GM06990 (cell line): Measurements from ENCODE around the gene VCAN.

Experiments used
- DNase-seq: peaks from one replicate; pipeline ENCODE4 v3.0.0-alpha.2; 2011; ENCODE audit not compliant: insufficient read length; ENCODE audit errors: extremely low read depth
- H3K27me3 ChIP-seq: replicated peaks from 2 replicates; pipeline ENCODE4 v1.6.0; 2011; ENCODE audit warnings: low read length; ENCODE audit not compliant: control insufficient read depth, insufficient read depth
- H3K36me3 ChIP-seq: 2 replicates; pipeline ENCODE4 v1.5.1; 2011; ENCODE audit warnings: low read length; ENCODE audit not compliant: control insufficient read depth, insufficient read depth
- H3K4me3 ChIP-seq: replicated peaks from 2 replicates; pipeline ENCODE4 v1.5.1; 2011; ENCODE audit warnings: low read depth, mild to moderate bottlenecking, control low read depth, low read length
- CTCF ChIP-seq: IDR thresholded peaks from 2 replicates; pipeline ENCODE4 v1.5.1; 2011; ENCODE audit warnings: low read length, control low read depth, mild to moderate bottlenecking, inconsistent platforms; ENCODE audit not compliant: insufficient read depth, poor library complexity, severe bottlenecking

The VCAN gene

DNA sequence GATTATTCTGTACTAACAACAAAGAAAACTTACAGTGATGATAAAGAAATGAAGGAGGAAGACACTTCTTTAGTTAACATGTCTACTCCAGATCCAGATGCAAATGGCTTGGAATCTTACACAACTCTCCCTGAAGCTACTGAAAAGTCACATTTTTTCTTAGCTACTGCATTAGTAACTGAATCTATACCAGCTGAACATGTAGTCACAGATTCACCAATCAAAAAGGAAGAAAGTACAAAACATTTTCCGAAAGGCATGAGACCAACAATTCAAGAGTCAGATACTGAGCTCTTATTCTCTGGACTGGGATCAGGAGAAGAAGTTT, 67.9 kb downstream of the VCAN start:
- no peak for DNase-seq
- H3K27me3 ChIP-seq = no peaks in the 10 kb centered on the region
- H3K36me3 ChIP-seq = no peaks in the 10 kb centered on the region
- no peak overlapping the region for H3K4me3 ChIP-seq
- no peak for TF ChIP-seq CTCF

GRCh38 chr5:83540105-83540504, 68.6 kb downstream of the VCAN start:
- no peak for DNase-seq
- no peak for TF ChIP-seq CTCF
- no peaks in the 10 kb centered on the region for H3K27me3 ChIP-seq
- H3K36me3 ChIP-seq = no peaks in the 10 kb centered on the region
- no peak overlapping the region for H3K4me3 ChIP-seq

DNA sequence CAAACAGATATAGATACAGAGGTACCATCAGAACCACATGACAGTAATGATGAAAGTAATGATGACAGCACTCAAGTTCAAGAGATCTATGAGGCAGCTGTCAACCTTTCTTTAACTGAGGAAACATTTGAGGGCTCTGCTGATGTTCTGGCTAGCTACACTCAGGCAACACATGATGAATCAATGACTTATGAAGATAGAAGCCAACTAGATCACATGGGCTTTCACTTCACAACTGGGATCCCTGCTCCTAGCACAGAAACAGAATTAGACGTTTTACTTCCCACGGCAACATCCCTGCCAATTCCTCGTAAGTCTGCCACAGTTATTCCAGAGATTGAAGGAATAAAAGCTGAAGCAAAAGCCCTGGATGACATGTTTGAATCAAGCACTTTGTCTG, 69.2 kb downstream of the VCAN start:
- no peaks in the 10 kb centered on the region for H3K27me3 ChIP-seq
- DNase-seq = no peak
- H3K36me3 ChIP-seq = no peaks in the 10 kb centered on the region
- no peak for TF ChIP-seq CTCF
- H3K4me3 ChIP-seq = no peak overlapping the region

DNA sequence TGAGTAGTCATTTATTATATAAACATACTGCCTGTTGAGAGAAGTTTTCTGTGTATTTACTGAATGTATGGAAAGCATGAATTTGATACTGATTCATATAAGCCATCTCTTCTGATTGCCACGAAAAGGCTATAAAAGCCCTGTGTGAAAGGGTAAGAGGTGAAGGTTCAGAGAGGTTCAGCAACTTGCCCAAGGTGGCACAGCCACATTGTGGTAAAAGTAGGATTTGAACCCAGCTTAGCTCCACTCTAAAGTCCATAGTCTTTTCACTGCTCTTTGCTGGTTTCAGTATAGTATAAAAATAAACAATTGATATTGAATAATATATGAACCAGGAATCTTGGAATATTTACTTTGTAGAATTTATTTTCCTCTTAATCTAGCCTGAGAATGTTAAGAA, 71.3 kb downstream of the VCAN start:
- Histone ChIP-seq H3K27me3 (no peaks in the 10 kb centered on the region), H3K4me3 (no peak overlapping the region), H3K36me3 (no peaks in the 10 kb centered on the region)
- no peak for DNase-seq
- no peak for TF ChIP-seq CTCF

DNA sequence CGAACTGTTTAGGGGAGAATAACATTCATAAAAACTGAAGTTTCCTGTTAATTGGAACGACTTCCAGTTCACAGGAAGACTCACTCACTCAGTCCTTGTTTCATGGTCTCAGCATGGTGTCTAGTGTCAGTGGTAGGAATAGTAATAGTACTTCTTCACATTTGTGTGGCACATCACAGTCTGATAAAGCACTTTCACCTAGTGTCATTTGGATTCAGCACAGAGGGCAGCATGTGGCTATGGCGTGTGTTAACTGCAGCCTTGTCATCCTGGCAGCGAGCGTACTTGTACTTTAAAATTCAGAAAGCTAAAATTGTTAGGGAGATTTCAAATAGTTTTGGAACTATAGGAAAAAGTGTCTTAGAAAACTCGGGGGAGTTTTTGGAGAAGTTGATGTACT, 72.4 kb downstream of the VCAN start:
- H3K36me3 ChIP-seq = no peaks in the 10 kb centered on the region
- no peaks in the 10 kb centered on the region for H3K27me3 ChIP-seq
- no peak for DNase-seq
- H3K4me3 ChIP-seq = no peak overlapping the region
- TF ChIP-seq CTCF = no peak

GRCh38 chr5:83547161-83547560, 75.6 kb downstream of the VCAN start:
- DNase-seq = no peak

More at GRCh38 chr5:83547161-83547560, 75.6 kb downstream of the VCAN start:
- TF ChIP-seq CTCF = no peak
- Histone ChIP-seq H3K36me3 (no peaks in the 10 kb centered on the region), H3K4me3 (no peak overlapping the region), H3K27me3 (no peaks in the 10 kb centered on the region)
